Stimulated activated CD8-positive, alpha-beta memory T cell treated with anti-CD3 and anti-CD28 coated beads, Interleukin-7, amount 100 ng/mL, for 1 hour (primary cell): Measurements from ENCODE around the gene CIZ1.
"Not testable (repeated sequence)": the region's sequence is repeated elsewhere in the genome, so short reads cannot be mapped to it uniquely, and the experiment has no call there.

Experiments used
- DNase-seq, 2 donors: peaks; one replicate each; pipeline ENCODE4 v3.0.0-alpha.2; 2020; ENCODE audit warnings: low read depth in 2 of 2

The CIZ1 gene

GRCh38 chr9:128146591-128147120 is 44.7 kb downstream of the CIZ1 start:
- DNase-seq = no peak

GRCh38 chr9:128145951-128146351 is 45.4 kb downstream of the CIZ1 start:
- no peak for DNase-seq

- no peak for DNase-seq
Measured at GRCh38 chr9:128145536-128145935, 45.8 kb downstream of the CIZ1 start.

GRCh38 chr9:128144239-128145181 is 46.9 kb downstream of the CIZ1 start:
- DNase-seq = no peak

GRCh38 chr9:128143525-128144238 is 47.7 kb downstream of the CIZ1 start:
- DNase-seq = no peak

GRCh38 chr9:128142596-128142995 is 48.8 kb downstream of the CIZ1 start:
- no peak for DNase-seq

- no peak for DNase-seq
Measured at GRCh38 chr9:128142061-128142460, 49.3 kb downstream of the CIZ1 start.

- DNase-seq = no peak
Measured at GRCh38 chr9:128141604-128142003, 49.8 kb downstream of the CIZ1 start.

GRCh38 chr9:128139621-128140020 is 51.8 kb downstream of the CIZ1 start:
- DNase-seq = no peak

- DNase-seq = no peak
Measured at GRCh38 chr9:128138001-128138400, 53.4 kb downstream of the CIZ1 start.

- DNase-seq = no peak
Measured at GRCh38 chr9:128136816-128137793, 54.3 kb downstream of the CIZ1 start.

GRCh38 chr9:128135561-128135960 is 55.8 kb downstream of the CIZ1 start:
- DNase-seq = not testable (repeated sequence)

- not testable (repeated sequence) for DNase-seq
Measured at GRCh38 chr9:128132139-128132538, 59.2 kb downstream of the CIZ1 start.

- DNase-seq = not testable (repeated sequence)
Measured at GRCh38 chr9:128131346-128131745, 60.0 kb downstream of the CIZ1 start.

GRCh38 chr9:128130651-128131050 is 60.7 kb downstream of the CIZ1 start:
- DNase-seq = not testable (repeated sequence)

GRCh38 chr9:128129976-128130590 is 61.3 kb downstream of the CIZ1 start:
- DNase-seq = peak; percentile 27

- no peak for DNase-seq
Measured at GRCh38 chr9:128128836-128129590, 62.4 kb downstream of the CIZ1 start.

GRCh38 chr9:128127990-128128835 is 63.2 kb downstream of the CIZ1 start:
- DNase-seq = peak; percentile 69 to 71

GRCh38 chr9:128127568-128127989 is 63.8 kb downstream of the CIZ1 start, which contains the start of gene PTGES2:
Gene PTGES2 (minus strand): TSS chr9:128127729. CDS start chr9:128127717, 12 bp downstream.
- peak; percentile 59 to 64 for DNase-seq
